SK-N-SH treated with all-trans-retinoic acid at 6 μM for 48 hours (cell line): Measurements from ENCODE around the gene UBE2H.

ENCODE experiments used
- ARNTL ChIP-seq: fragments of 450-650 bp; formaldehyde crosslinking; IDR thresholded peaks from 2 replicates; pipeline ENCODE4 v1.5.0; 2020; ENCODE audit warnings: low read depth, mild to moderate bottlenecking, moderate library complexity, borderline replicate concordance
- ISL1 ChIP-seq: fragments of 250-450 bp; sonication (Bioruptor Pico); IDR thresholded peaks from 2 replicates; pipeline ENCODE4 v2.1.2; 2022; ENCODE audit warnings: mild to moderate bottlenecking, moderate library complexity
- RARB ChIP-seq: fragments of 250-450 bp; sonication (Bioruptor Pico); IDR thresholded peaks from 2 replicates; pipeline ENCODE4 v1.8.0; 2021; ENCODE audit warnings: mild to moderate bottlenecking, moderate library complexity
- ZC3H10 ChIP-seq: fragments of 250-450 bp; sonication (Bioruptor Pico); IDR thresholded peaks from 2 replicates; pipeline ENCODE4 v1.5.1; 2021; ENCODE audit warnings: mild to moderate bottlenecking, moderate library complexity
- ZNF565 ChIP-seq: fragments of 450-650 bp; formaldehyde crosslinking; conservative IDR thresholded peaks from 2 replicates; pipeline ENCODE4 v1.5.0; 2020; ENCODE audit warnings: low read depth, mild to moderate bottlenecking, moderate library complexity
- TF ChIP-seq, protein P1 (sequence below): fragments of 250-450 bp; sonication (Bioruptor Pico); IDR thresholded peaks from 2 replicates; pipeline ENCODE4 v1.5.1; 2020; ENCODE audit warnings: low read depth, mild to moderate bottlenecking, moderate library complexity
- TF ChIP-seq, protein P2 (sequence below): fragments of 250-450 bp; sonication (Bioruptor Pico); IDR thresholded peaks from 2 replicates; pipeline ENCODE4 v1.5.1; 2021; ENCODE audit warnings: mild to moderate bottlenecking, moderate library complexity
- TF ChIP-seq, protein P3 (sequence below): fragments of 250-450 bp; sonication (Bioruptor Pico); IDR thresholded peaks from 2 replicates; pipeline ENCODE4 v1.8.0; 2021; ENCODE audit warnings: low read depth, mild to moderate bottlenecking, moderate library complexity, borderline replicate concordance
- TF ChIP-seq, protein P4 (sequence below): fragments of 250-450 bp; sonication (Bioruptor Pico); IDR thresholded peaks from 2 replicates; pipeline ENCODE4 v1.5.0; 2020; ENCODE audit warnings: mild to moderate bottlenecking, moderate library complexity
- TF ChIP-seq, protein P5 (sequence below): fragments of 250-450 bp; sonication (Bioruptor Pico); IDR thresholded peaks from 2 replicates; pipeline ENCODE4 v1.8.0; 2020; ENCODE audit warnings: mild to moderate bottlenecking, moderate library complexity, borderline replicate concordance

DNA sequence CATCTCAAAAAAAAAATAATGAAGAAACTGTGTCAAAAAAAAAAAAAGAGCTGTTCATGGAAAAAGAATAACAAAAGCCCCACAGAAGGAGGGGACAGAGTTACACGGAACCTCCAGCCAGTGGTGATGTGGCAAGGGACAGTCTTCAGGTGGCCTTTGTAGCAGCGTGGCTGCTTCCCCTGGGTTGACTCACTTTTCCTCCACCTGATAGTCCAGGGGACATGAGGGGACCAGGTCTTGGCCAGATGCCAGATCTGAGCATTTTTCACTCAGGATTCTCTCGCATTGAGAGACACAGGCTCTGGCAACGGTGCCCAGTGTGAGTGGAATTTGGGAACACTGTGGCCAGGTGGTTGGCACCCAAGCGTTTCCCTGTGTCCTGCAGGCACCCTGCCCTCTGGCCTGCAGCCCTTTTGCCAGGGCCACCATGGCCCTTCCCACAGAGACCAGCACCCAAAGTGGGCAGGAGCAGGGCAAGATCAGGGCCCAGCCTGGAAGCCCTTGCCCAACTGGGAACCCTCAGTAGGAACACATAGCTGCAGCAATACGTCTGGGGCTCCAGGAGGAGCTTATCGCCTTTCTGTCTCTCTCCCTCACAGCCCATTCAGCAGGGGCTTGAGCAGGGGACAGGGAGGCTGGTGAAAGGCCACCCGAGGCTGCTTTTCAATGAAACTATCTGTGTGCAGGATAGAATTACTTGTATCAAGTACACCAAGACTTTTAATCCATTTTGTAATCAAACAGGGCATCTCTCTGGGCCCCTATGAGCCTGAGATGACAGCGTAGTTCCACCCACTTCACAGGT lies 159.1 kb downstream of the UBE2H start:
- no peak for TF ChIP-seq ZC3H10
- TF ChIP-seq RARB (CRISPR knock-in tag), result no peak
- TF ChIP-seq, protein P1, sequence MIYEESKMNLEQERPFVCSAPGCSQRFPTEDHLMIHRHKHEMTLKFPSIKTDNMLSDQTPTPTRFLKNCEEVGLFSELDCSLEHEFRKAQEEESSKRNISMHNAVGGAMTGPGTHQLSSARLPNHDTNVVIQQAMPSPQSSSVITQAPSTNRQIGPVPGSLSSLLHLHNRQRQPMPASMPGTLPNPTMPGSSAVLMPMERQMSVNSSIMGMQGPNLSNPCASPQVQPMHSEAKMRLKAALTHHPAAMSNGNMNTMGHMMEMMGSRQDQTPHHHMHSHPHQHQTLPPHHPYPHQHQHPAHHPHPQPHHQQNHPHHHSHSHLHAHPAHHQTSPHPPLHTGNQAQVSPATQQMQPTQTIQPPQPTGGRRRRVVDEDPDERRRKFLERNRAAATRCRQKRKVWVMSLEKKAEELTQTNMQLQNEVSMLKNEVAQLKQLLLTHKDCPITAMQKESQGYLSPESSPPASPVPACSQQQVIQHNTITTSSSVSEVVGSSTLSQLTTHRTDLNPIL, result no peak
- TF ChIP-seq, protein P2, sequence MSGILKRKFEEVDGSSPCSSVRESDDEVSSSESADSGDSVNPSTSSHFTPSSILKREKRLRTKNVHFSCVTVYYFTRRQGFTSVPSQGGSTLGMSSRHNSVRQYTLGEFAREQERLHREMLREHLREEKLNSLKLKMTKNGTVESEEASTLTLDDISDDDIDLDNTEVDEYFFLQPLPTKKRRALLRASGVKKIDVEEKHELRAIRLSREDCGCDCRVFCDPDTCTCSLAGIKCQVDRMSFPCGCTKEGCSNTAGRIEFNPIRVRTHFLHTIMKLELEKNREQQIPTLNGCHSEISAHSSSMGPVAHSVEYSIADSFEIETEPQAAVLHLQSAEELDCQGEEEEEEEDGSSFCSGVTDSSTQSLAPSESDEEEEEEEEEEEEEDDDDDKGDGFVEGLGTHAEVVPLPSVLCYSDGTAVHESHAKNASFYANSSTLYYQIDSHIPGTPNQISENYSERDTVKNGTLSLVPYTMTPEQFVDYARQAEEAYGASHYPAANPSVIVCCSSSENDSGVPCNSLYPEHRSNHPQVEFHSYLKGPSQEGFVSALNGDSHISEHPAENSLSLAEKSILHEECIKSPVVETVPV, result no peak
- TF ChIP-seq ISL1 (CRISPR knock-in tag), result no peak
- TF ChIP-seq ARNTL, result no peak
- TF ChIP-seq ZNF565 (CRISPR knock-in tag), result no peak
- TF ChIP-seq, protein P3, sequence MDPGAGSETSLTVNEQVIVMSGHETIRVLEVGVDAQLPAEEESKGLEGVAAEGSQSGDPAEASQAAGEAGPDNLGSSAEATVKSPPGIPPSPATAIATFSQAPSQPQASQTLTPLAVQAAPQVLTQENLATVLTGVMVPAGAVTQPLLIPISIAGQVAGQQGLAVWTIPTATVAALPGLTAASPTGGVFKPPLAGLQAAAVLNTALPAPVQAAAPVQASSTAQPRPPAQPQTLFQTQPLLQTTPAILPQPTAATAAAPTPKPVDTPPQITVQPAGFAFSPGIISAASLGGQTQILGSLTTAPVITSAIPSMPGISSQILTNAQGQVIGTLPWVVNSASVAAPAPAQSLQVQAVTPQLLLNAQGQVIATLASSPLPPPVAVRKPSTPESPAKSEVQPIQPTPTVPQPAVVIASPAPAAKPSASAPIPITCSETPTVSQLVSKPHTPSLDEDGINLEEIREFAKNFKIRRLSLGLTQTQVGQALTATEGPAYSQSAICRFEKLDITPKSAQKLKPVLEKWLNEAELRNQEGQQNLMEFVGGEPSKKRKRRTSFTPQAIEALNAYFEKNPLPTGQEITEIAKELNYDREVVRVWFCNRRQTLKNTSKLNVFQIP, result no peak
- TF ChIP-seq, protein P4, sequence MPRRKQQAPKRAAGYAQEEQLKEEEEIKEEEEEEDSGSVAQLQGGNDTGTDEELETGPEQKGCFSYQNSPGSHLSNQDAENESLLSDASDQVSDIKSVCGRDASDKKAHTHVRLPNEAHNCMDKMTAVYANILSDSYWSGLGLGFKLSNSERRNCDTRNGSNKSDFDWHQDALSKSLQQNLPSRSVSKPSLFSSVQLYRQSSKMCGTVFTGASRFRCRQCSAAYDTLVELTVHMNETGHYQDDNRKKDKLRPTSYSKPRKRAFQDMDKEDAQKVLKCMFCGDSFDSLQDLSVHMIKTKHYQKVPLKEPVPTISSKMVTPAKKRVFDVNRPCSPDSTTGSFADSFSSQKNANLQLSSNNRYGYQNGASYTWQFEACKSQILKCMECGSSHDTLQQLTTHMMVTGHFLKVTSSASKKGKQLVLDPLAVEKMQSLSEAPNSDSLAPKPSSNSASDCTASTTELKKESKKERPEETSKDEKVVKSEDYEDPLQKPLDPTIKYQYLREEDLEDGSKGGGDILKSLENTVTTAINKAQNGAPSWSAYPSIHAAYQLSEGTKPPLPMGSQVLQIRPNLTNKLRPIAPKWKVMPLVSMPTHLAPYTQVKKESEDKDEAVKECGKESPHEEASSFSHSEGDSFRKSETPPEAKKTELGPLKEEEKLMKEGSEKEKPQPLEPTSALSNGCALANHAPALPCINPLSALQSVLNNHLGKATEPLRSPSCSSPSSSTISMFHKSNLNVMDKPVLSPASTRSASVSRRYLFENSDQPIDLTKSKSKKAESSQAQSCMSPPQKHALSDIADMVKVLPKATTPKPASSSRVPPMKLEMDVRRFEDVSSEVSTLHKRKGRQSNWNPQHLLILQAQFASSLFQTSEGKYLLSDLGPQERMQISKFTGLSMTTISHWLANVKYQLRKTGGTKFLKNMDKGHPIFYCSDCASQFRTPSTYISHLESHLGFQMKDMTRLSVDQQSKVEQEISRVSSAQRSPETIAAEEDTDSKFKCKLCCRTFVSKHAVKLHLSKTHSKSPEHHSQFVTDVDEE, result no peak
- TF ChIP-seq, protein P5, sequence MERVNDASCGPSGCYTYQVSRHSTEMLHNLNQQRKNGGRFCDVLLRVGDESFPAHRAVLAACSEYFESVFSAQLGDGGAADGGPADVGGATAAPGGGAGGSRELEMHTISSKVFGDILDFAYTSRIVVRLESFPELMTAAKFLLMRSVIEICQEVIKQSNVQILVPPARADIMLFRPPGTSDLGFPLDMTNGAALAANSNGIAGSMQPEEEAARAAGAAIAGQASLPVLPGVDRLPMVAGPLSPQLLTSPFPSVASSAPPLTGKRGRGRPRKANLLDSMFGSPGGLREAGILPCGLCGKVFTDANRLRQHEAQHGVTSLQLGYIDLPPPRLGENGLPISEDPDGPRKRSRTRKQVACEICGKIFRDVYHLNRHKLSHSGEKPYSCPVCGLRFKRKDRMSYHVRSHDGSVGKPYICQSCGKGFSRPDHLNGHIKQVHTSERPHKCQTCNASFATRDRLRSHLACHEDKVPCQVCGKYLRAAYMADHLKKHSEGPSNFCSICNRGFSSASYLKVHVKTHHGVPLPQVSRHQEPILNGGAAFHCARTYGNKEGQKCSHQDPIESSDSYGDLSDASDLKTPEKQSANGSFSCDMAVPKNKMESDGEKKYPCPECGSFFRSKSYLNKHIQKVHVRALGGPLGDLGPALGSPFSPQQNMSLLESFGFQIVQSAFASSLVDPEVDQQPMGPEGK (CRISPR knock-in tag), result no peak
